Articular chondrocyte of knee joint (primary cell): ENCODE measurements around the gene TPBGL. TPM values are rescaled to one million over a fixed set of nuclear protein-coding genes. Genes with fewer than 3 reads are reported as not detected.

Experiments used
- total RNA-seq: library from RNA; depleted of rRNA; stranded (reverse); fragments of >200 nt; gene quantifications from 2 replicates; pipeline ENCODE4 v1.2.3, GENCODE V29; 2012

TPBGL gene
- 0.11 TPM in 1 of 2 replicates, not detected in the other for total RNA-seq

GRCh38 chr11:75240311-75241035, at the start of gene TPBGL:
Gene TPBGL (plus strand): TSS chr11:75240774. CDS start chr11:75241050, 276 bp downstream.

Other genes starting within 250 kb of the TPBGL start
- gene OR2AT4, start 143.9 kb upstream of the TPBGL start, total RNA-seq, result not detected in 2 replicates
- under 0.01 TPM in 1 of 2 replicates, not detected in the other for gene SLCO2B1, start 89.7 kb upstream of the TPBGL start, total RNA-seq
- 8.9 and 13.2 TPM in 2 replicates for gene ARRB1, start 110.9 kb downstream of the TPBGL start, total RNA-seq
- gene RPS3, start 158.7 kb downstream of the TPBGL start, total RNA-seq, result 1,320 and 2,926 TPM in 2 replicates
- gene KLHL35, start 192.4 kb downstream of the TPBGL start, total RNA-seq, result 1.8 and 2.7 TPM in 2 replicates